SK-N-MC (cell line): Measurements from ENCODE around the gene GRIA2.
"Not testable (repeated sequence)": the region's sequence is repeated elsewhere in the genome, so short reads cannot be mapped to it uniquely, and the experiment has no call there.

Source experiments
- DNase-seq: peaks from one replicate; pipeline ENCODE4 v3.0.0-alpha.2; 2011; ENCODE audit warnings: low read depth, low spot score
- H3K27ac ChIP-seq: fragments of 200-600 bp; sonication (generic); 2 replicates; pipeline ENCODE4 v1.5.1; 2016; ENCODE audit warnings: mixed run types
- H3K36me3 ChIP-seq: fragments of 200-600 bp; sonication (generic); 2 replicates; pipeline ENCODE4 v1.6.1; 2017; ENCODE audit warnings: antibody characterized with exemption, low read length, mixed read lengths; ENCODE audit not compliant: insufficient read depth
- H3K4me3 ChIP-seq: fragments of 200-600 bp; sonication (generic); 2 replicates; pipeline ENCODE4 v1.5.1; 2016
- H3K9ac ChIP-seq: fragments of 200-600 bp; sonication (generic); 2 replicates; pipeline ENCODE4 v1.8.0; 2017; ENCODE audit warnings: mixed run types, mixed read lengths; ENCODE audit not compliant: insufficient read length
- H3K9me3 ChIP-seq: fragments of 200-600 bp; sonication (generic); 2 replicates; pipeline ENCODE4 v1.6.1; 2017; ENCODE audit warnings: low read depth, mild to moderate bottlenecking, antibody characterized with exemption, low read length, moderate library complexity, mixed read lengths
- EZH2 ChIP-seq: fragments of 200-600 bp; sonication (generic); IDR thresholded peaks from one replicate; pipeline ENCODE4 v1.6.1; 2017; ENCODE audit warnings: antibody characterized with exemption
- FOXP2 ChIP-seq: optimal IDR thresholded peaks from 2 replicates; pipeline ENCODE3; 2011; ENCODE audit warnings: mild to moderate bottlenecking, moderate library complexity; ENCODE audit not compliant: insufficient read depth; ENCODE audit errors: extremely low read length, control extremely low read depth
- POLR2AphosphoS5 ChIP-seq: IDR thresholded peaks from 2 replicates; pipeline ENCODE4 v1.6.1; 2012; ENCODE audit warnings: mild to moderate bottlenecking, low read depth, low read length, borderline replicate concordance

The GRIA2 gene

DNA sequence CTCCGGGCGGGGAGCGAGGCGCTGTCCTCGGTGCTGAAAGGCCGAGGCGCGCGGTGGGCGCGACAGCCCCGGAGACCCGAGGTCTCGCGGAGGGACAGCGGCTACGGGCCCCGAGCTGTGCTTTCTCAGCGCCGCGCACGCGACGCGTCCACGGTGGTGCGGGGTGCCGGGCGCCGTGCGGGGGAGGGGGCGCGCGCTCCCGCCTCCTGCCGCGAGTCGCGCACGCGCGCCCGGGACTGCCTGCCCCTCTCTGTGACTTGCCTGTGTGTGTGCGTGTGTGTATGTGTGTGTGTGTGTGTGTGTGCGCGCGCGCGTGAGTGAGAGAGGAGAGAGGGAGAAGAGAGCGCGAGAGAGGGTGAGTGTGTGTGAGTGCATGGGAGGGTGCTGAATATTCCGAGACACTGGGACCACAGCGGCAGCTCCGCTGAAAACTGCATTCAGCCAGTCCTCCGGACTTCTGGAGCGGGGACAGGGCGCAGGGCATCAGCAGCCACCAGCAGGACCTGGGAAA lies at the start of gene GRIA2:
Gene GRIA2 (plus strand): TSS at position 358 of the 511 bp plus-strand sequence. CDS start 315 bp downstream, outside the sequence.
- peak within 1 kb of the TSS; percentile 76 for H3K4me3 ChIP-seq
- H3K9me3 ChIP-seq = no peaks in the 10 kb centered on the region
- no peak for DNase-seq
- H3K27ac ChIP-seq = no peak within 1 kb of the TSS
- no peaks in the 10 kb centered on the region for H3K36me3 ChIP-seq
- no peak within 1 kb of the TSS for H3K9ac ChIP-seq
- no peak for TF ChIP-seq FOXP2
- TF ChIP-seq EZH2 = no peak
- no peak for TF ChIP-seq POLR2AphosphoS5

DNA sequence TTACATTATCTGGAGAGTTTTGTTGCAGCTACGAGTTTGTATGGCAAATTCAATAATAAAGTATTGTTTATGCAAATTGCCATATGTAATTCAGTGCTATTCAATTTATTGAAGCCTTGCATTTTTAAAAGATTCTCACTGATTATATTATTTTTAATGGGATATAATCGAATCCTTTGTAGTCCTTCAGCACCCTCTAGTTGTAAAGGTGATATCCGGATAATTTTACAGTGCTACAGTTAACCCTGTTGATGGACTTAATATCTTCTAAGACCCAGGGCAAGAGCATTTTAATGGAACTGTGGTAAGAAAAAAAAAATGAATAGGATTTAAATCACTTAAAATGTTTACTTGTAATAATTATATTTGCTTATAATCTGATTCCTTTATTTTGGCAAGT lies 48.5 kb upstream of the GRIA2 start:
- TF ChIP-seq EZH2 (no peak), POLR2AphosphoS5 (no peak), FOXP2 (no peak)
- Histone ChIP-seq H3K9ac (no peak overlapping the region), H3K27ac (no peak overlapping the region), H3K4me3 (no peak overlapping the region), H3K9me3 (no peaks in the 10 kb centered on the region), H3K36me3 (no peaks in the 10 kb centered on the region)
- no peak for DNase-seq

DNA sequence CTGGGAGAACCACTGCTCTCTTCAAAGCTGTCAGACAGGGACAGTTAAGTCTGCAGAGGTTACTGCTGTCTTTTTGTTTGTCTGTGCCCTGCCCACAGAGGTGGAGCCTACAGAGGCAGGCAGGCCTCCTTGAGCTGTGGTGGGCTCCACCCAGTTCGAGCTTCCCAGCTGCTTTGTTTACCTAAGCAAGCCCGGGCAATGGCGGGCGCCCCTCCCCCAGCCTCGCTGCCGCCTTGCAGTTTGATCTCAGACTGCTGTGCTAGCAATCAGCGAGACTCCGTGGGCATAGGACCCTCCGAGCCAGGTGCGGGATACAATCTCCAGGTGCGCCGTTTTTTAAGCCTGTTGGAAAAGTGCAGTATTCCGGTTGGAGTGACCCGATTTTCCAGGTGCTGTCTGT lies 40.3 kb upstream of the GRIA2 start:
- H3K27ac ChIP-seq, H3K9me3 ChIP-seq, H3K4me3 ChIP-seq, H3K36me3 ChIP-seq, H3K9ac ChIP-seq, DNase-seq: not testable (repeated sequence)

DNA sequence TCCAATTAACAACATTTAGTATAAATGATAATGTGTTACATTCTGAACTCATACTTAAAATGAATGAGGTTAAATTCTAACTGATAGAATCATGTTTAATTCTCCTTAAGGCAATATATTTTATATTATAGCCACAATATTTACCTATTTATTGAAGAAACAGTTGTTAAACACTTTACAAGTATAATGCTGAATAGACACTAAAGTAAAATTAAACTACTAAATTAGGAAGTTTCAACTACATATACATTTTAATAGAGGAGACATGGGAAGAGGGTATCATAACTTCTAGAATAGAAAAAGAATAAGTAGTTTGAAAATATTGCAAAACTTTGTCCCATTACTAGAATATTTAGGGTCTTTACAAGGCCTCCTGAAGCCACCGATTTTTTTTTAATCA lies 36.2 kb upstream of the GRIA2 start:
- TF ChIP-seq POLR2AphosphoS5 = no peak
- Histone ChIP-seq H3K4me3 (no peak overlapping the region), H3K36me3 (no peaks in the 10 kb centered on the region), H3K9ac (no peak overlapping the region), H3K27ac (no peak overlapping the region), H3K9me3 (no peaks in the 10 kb centered on the region)
- DNase-seq = no peak

- Histone ChIP-seq H3K36me3 (no peaks in the 10 kb centered on the region), H3K9me3 (no peaks in the 10 kb centered on the region), H3K27ac (no peak overlapping the region), H3K4me3 (no peak overlapping the region), H3K9ac (no peak overlapping the region)
- no peak for TF ChIP-seq POLR2AphosphoS5
- TF ChIP-seq FOXP2 = no peak
- no peak for TF ChIP-seq EZH2
- no peak for DNase-seq
These were observed 35.2 kb upstream of the GRIA2 start for GRCh38 chr4:157185363-157185762.

GRCh38 chr4:157195374-157195773 lies 25.2 kb upstream of the GRIA2 start:
- no peak for DNase-seq
- Histone ChIP-seq H3K9me3 (no peaks in the 10 kb centered on the region), H3K4me3 (no peak overlapping the region), H3K9ac (no peak overlapping the region), H3K36me3 (no peaks in the 10 kb centered on the region), H3K27ac (no peak overlapping the region)
- TF ChIP-seq POLR2AphosphoS5 (no peak), FOXP2 (no peak), EZH2 (no peak)

DNA sequence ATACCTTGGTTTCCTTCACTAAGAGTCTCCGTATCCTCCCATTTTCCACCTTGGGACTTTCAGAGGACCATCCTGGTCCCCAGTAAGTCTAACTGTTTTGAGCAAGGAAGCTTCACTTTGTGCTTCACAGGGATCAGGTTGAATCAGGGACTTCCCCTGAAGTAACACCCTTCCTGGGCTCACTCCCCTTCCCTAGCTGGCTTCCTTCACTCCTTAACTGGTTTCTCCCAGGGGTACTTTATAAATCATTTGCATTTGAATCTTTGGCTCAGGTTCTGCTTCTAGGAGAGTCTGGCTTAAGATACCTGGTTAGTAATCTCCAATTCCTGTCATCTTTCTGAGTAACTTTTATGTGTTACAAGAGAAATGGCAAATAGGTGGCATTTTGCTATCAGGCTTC lies 24.5 kb upstream of the GRIA2 start:
- H3K9me3 ChIP-seq = no peaks in the 10 kb centered on the region
- no peak for DNase-seq
- H3K36me3 ChIP-seq = no peaks in the 10 kb centered on the region

DNA sequence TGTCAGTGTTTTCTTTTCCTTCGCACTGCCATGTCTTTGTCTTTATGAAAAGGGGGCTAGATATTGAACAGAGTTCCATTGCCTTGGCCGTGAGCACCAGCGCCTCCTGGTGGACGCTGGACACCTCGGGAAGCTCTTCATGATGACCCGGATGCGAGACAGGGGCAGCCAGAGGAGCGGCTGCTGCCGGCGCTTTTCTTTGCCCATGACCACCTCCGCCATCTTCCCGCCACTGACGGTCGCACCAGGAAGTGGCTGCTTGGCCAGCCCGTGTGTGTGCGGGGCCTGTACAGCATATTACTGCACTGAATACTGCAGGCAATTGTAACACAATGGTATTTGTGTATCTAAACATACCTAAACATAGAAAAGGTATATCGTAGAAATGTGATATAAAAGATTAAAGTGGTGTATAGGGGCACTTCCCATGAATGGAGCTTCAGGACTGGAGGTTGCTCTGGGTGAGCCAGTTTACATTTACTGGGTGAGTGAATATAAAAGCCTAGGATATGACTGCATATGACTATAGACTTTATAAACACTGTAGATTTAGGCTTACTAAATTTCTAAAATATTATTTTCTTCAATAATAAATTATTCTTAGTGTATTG lies 15.8 kb upstream of the GRIA2 start:
- Histone ChIP-seq H3K36me3 (no peaks in the 10 kb centered on the region), H3K4me3 (no peak overlapping the region), H3K9me3 (no peaks in the 10 kb centered on the region), H3K9ac (no peak overlapping the region), H3K27ac (no peak overlapping the region)
- no peak for DNase-seq
- no peak for TF ChIP-seq FOXP2
- TF ChIP-seq EZH2 = no peak
- no peak for TF ChIP-seq POLR2AphosphoS5

More for the DNA sequence above, 24.5 kb upstream of the GRIA2 start:
- Histone ChIP-seq H3K4me3 (no peak overlapping the region), H3K9ac (no peak overlapping the region), H3K27ac (no peak overlapping the region)
- TF ChIP-seq POLR2AphosphoS5 (no peak), FOXP2 (no peak), EZH2 (no peak)

DNA sequence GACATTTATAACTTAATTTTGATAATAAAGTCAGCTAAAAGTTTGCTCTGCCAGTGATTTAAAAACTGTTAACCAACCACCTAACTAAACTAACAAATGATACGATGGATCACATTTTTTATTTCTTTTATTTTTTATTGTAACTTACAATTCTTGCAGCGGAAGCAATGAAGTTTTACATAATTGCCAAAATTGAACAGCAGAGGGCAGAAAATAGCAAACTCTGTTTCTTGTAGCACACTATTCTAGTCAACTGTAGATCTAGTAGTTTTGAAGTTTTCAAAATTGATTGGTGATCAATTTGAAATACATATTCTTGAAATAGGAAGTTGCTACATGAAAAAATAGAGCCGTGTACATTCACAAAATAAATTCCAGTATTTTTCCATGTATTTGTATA lies 2.8 kb upstream of the GRIA2 start:
- H3K27ac ChIP-seq = no peak overlapping the region
- TF ChIP-seq FOXP2 (no peak), POLR2AphosphoS5 (no peak), EZH2 (no peak)
- H3K36me3 ChIP-seq = no peaks in the 10 kb centered on the region
- no peak overlapping the region for H3K4me3 ChIP-seq
- no peak for DNase-seq
- H3K9me3 ChIP-seq = no peaks in the 10 kb centered on the region
- no peak overlapping the region for H3K9ac ChIP-seq
